Gastroesophageal sphincter (tissue), 4 donors: ENCODE data around the gene ZMAT5. TPM values are rescaled to one million over a fixed set of nuclear protein-coding genes. Genes with fewer than 3 reads are reported as not detected.

ENCODE experiments used
- ATAC-seq: fragments of 150-250 bp; one replicate; pipeline ENCODE4 v1.9.1; 2016; ENCODE audit warnings: mild to moderate bottlenecking, moderate library complexity
- H3K27ac ChIP-seq, 4 donors: fragments of 200-600 bp; sonication (generic) in 3 of 4; 1 replicate in 3 of 4; 2 replicates in 1 of 4; pipeline ENCODE4 v1.5.1; 2016 to 2019
- H3K27me3 ChIP-seq: fragments of 200-600 bp; sonication (generic); one replicate; pipeline ENCODE4 v1.5.1; 2019
- H3K36me3 ChIP-seq, 2 donors: fragments of 200-600 bp; sonication (generic); one replicate each; pipeline ENCODE4 v1.5.1; 2019; ENCODE audit warnings: control low read depth in 1 of 2
- H3K4me1 ChIP-seq, 3 donors: fragments of 200-600 bp; sonication (generic); 1 replicate in 2 of 3; 2 replicates in 1 of 3; pipeline ENCODE4 v1.5.1; 2016 to 2019; ENCODE audit warnings: control low read depth in 2 of 3
- H3K4me3 ChIP-seq, 2 donors: fragments of 200-600 bp; sonication (generic); one replicate each; pipeline ENCODE4 v1.5.1; 2019; ENCODE audit warnings: mild to moderate bottlenecking in 1 of 2, moderate library complexity in 1 of 2
- H3K9me3 ChIP-seq, 3 donors: fragments of 200-600 bp; sonication (generic); one replicate each; pipeline ENCODE4 v1.5.1; 2017 to 2019; ENCODE audit warnings: control low read depth in 2 of 3
- CTCF ChIP-seq, 4 experiments: fragments of 200-600 bp in 2 of 4; fragments of 450-650 bp in 2 of 4; sonication (generic) in 1 of 4; IDR thresholded peaks; one replicate each; pipeline ENCODE4 v1.5.1; 2017 to 2019; ENCODE audit warnings: antibody characterized with exemption in 4 of 4, mild to moderate bottlenecking in 2 of 4, moderate library complexity in 2 of 4
- EP300 ChIP-seq: sonication (generic); formaldehyde crosslinking; IDR thresholded peaks from one replicate; pipeline ENCODE4 v1.6.1; 2017; ENCODE audit warnings: antibody characterized with exemption, mild to moderate bottlenecking
- POLR2A ChIP-seq, 2 donors: fragments of 450-650 bp; IDR thresholded peaks; one replicate each; pipeline ENCODE4 v1.6.1; 2017; ENCODE audit warnings: antibody characterized with exemption in 2 of 2, mild to moderate bottlenecking in 2 of 2, moderate library complexity in 1 of 2
- POLR2AphosphoS5 ChIP-seq: sonication (generic); formaldehyde crosslinking; IDR thresholded peaks from one replicate; pipeline ENCODE4 v1.6.1; 2017; ENCODE audit warnings: antibody characterized with exemption
- WGBS, 2 donors: methylation state at CpG; one replicate each; pipeline ENCODE4 v1.1.5; 2018; ENCODE audit warnings: low coverage in 1 of 2; 5-methylcytosine and 5-hydroxymethylcytosine counted together
- small RNA-seq, 4 donors: library from RNA; depleted of rRNA; stranded (forward); fragments of <200 nt; gene quantifications; one replicate each; pipeline ENCODE3, GENCODE V24; 2016
- total RNA-seq, 4 donors: library from RNA; depleted of rRNA; stranded (reverse); fragments of >200 nt; gene quantifications; one replicate each; pipeline ENCODE4 v1.1.0, GENCODE V29; 2016

ZMAT5 gene
- total RNA-seq, 4 donors from 2014 or later = 10.6 to 26.5 (median 17.1) TPM

- Histone ChIP-seq H3K27ac (no peak overlapping the region), H3K36me3 (peaks cover 0 to 81% of the 10 kb centered on the region in 2 donors), H3K4me3 (no peak overlapping the region), H3K27me3 (no peaks in the 10 kb centered on the region), H3K4me1 (peaks cover 0 to 14% (median 0%) of the 10 kb centered on the region in 3 donors), H3K9me3 (no peaks in the 10 kb centered on the region)
- TF ChIP-seq POLR2A (IDR thresholded peaks at IDR 0.05) (no peak), POLR2AphosphoS5 (no peak), EP300 (no peak), CTCF (IDR thresholded peaks at IDR 0.05) (no peak)
- WGBS, 2 donors = 43 to 63% methylated on average over 5 of the region's 5 CpGs
- no peak for ATAC-seq
These were observed 77.5 kb downstream of the ZMAT5 start for GRCh38 chr22:29689206-29689879.

GRCh38 chr22:29684244-29684643, 82.6 kb downstream of the ZMAT5 start:
- 100% methylated on average over 2 of the region's 4 CpGs; no CpG with 5 or more reads in 1 of the 2 donors for WGBS, 2 donors
- no peak for ATAC-seq
- no peak overlapping the region for H3K4me3 ChIP-seq
- TF ChIP-seq CTCF (IDR thresholded peaks at IDR 0.05) (no peak), EP300 (no peak), POLR2A (IDR thresholded peaks at IDR 0.05) (no peak), POLR2AphosphoS5 (no peak)
- no peak overlapping the region for H3K27ac ChIP-seq
- H3K36me3 ChIP-seq = peaks cover 0 to 94% of the 10 kb centered on the region in 2 donors
- H3K9me3 ChIP-seq = no peaks in the 10 kb centered on the region
- H3K27me3 ChIP-seq = no peaks in the 10 kb centered on the region
- H3K4me1 ChIP-seq = peaks cover 0 to 2% (median 0%) of the 10 kb centered on the region in 3 donors

GRCh38 chr22:29683536-29683935, 83.3 kb downstream of the ZMAT5 start:
- no peaks in the 10 kb centered on the region for H3K27me3 ChIP-seq
- peaks cover 0 to 100% of the 10 kb centered on the region in 2 donors for H3K36me3 ChIP-seq
- no peaks in the 10 kb centered on the region for H3K9me3 ChIP-seq
- no peak overlapping the region for H3K4me3 ChIP-seq
- H3K27ac ChIP-seq = no peak overlapping the region
- ATAC-seq = no peak
- 80 to 86% methylated on average over 2 to 4 of the region's 4 CpGs for WGBS, 2 donors
- no peaks in the 10 kb centered on the region for H3K4me1 ChIP-seq
- TF ChIP-seq EP300 = no peak
- no peak for TF ChIP-seq POLR2AphosphoS5
- TF ChIP-seq POLR2A (IDR thresholded peaks at IDR 0.05) = no peak
- TF ChIP-seq CTCF (IDR thresholded peaks at IDR 0.05) = no peak

Small RNA genes lying within 50 kb of the gene (small RNA-seq; reads per million reads assigned to genes)
- gene AC004882.2 = 0 reads per million in 4 donors
- gene RF00019 = 0 reads per million in 4 donors

Other genes with a start within 250 kb of the ZMAT5 start
- 10 to 100 TPM; 46.0 to 91.4 (median 58.2) TPM for gene THOC5, start 213.2 kb downstream of the ZMAT5 start, total RNA-seq
- 10 to 100 TPM in 2 of 4 donors, 1 to 10 TPM in 2; 8.3 to 11.7 (median 10.6) TPM for gene NIPSNAP1, start 185.9 kb downstream of the ZMAT5 start, total RNA-seq
- gene NF2, start 163.4 kb downstream of the ZMAT5 start, total RNA-seq = 10 to 100 TPM; 39.8 to 61.0 (median 45.1) TPM
- gene CABP7, start 47.0 kb downstream of the ZMAT5 start, total RNA-seq = under 1 TPM in 3 of 4 donors, not detected in 1; 0.27 to 0.62 (median 0.32) TPM
- gene UQCR10, start 362 bp upstream of the ZMAT5 start, total RNA-seq = 10 to 100 TPM; 54.3 to 78.6 (median 64.9) TPM
- 10 to 100 TPM; 19.6 to 35.8 (median 28.5) TPM for gene ASCC2, start 71.3 kb upstream of the ZMAT5 start, total RNA-seq
- gene MTMR3, start 116.2 kb upstream of the ZMAT5 start, total RNA-seq = 10 to 100 TPM; 34.9 to 45.9 (median 41.9) TPM